Peyer's patch (tissue), 4 donors: Measurements from ENCODE around the gene C11orf68.

ENCODE experiments used
- POLR2A ChIP-seq, 2 donors: fragments of 450-650 bp; IDR thresholded peaks; one replicate each; pipeline ENCODE4 v1.5.1; 2017; ENCODE audit warnings: antibody characterized with exemption in 2 of 2, mild to moderate bottlenecking in 2 of 2, moderate library complexity in 2 of 2
- TF ChIP-seq, protein P1 (sequence below), 6 experiments: fragments of 450-650 bp in 4 of 6; fragments of 200-600 bp in 2 of 6; sonication (generic) in 1 of 6; IDR thresholded peaks; one replicate each; pipeline ENCODE4 v1.5.1; 2017 to 2019; ENCODE audit warnings: antibody characterized with exemption in 6 of 6, mild to moderate bottlenecking in 3 of 6, moderate library complexity in 1 of 6

DNA sequence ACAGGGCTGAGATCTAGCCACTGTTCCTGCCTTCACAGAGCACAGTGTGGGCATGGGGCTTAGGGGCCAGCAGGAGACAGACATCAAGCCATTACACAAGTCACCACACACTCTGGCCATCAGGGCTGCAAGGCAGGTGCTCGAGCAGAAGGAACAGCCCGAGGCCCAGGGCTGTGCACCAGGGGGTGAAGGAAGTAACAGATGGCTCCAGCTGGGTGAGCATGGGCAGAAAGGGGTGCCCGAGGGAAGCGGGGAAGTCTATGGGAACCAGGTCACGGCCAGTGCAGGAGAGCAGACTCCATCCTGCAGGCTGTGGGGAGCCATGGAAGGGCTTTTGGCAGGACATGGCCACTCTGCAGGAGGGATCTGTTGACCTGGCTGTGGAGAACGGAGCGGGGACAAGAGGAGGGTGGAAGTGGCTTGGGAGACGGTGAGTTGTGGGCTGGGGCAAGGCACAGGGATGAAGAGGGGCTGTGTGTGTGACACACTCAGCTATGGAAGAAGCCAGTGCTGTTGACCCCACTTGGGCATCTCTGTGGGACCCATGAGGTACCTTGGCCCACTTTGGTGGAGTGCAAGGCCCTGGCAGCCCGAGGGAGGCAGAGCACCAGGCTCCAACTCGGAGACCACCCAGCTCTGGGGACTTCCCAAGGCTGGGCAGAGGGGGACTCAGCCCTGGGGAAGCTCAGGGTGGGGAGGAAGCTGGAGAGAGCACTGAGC, 3.6 kb downstream of the C11orf68 start:
- TF ChIP-seq POLR2A (IDR thresholded peaks at IDR 0.05): no peak
- TF ChIP-seq, protein P1, sequence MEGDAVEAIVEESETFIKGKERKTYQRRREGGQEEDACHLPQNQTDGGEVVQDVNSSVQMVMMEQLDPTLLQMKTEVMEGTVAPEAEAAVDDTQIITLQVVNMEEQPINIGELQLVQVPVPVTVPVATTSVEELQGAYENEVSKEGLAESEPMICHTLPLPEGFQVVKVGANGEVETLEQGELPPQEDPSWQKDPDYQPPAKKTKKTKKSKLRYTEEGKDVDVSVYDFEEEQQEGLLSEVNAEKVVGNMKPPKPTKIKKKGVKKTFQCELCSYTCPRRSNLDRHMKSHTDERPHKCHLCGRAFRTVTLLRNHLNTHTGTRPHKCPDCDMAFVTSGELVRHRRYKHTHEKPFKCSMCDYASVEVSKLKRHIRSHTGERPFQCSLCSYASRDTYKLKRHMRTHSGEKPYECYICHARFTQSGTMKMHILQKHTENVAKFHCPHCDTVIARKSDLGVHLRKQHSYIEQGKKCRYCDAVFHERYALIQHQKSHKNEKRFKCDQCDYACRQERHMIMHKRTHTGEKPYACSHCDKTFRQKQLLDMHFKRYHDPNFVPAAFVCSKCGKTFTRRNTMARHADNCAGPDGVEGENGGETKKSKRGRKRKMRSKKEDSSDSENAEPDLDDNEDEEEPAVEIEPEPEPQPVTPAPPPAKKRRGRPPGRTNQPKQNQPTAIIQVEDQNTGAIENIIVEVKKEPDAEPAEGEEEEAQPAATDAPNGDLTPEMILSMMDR (IDR thresholded peaks at IDR 0.05): no peak
